Limb (tissue), 2 donors: ENCODE data around the gene FILIP1L.

Experiments
- DNase-seq, 2 donors: peaks; one replicate each; pipeline ENCODE4 v3.0.0-alpha.2; 2016; ENCODE audit errors: extremely low spot score in 2 of 2

Gene FILIP1L

GRCh38 chr3:100125161-100125938, 11.0 kb upstream of the FILIP1L start:
- DNase-seq, result no peak

GRCh38 chr3:100124201-100124761, 10.0 kb upstream of the FILIP1L start:
- DNase-seq, result no peak

GRCh38 chr3:100123112-100123511, 8.8 kb upstream of the FILIP1L start:
- DNase-seq, result no peak

GRCh38 chr3:100122321-100122720, 8.0 kb upstream of the FILIP1L start:
- no peak for DNase-seq

GRCh38 chr3:100120693-100121092, 6.4 kb upstream of the FILIP1L start:
- no peak for DNase-seq

DNA sequence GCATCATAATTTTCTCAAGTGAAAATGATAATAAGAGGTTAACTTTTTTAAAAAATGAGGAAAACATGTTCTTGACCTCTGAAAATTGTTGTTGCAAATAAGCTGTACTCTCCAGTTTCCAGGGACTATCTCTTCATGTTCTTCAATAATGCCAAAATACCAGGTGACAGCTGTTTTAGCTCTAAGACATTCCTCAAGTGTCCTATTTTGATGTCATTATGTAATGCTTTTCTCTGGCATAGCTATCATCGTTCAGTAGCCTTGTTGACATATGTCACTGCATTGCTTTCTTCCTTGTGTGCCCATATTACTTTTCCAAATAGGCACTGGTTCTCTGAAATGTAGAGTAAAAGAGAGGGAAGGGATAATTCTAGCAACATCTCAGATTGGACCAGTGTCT, 5.7 kb upstream of the FILIP1L start:
- DNase-seq, result no peak

- DNase-seq, result no peak
Measured at GRCh38 chr3:100117093-100117492, 2.8 kb upstream of the FILIP1L start.

DNA sequence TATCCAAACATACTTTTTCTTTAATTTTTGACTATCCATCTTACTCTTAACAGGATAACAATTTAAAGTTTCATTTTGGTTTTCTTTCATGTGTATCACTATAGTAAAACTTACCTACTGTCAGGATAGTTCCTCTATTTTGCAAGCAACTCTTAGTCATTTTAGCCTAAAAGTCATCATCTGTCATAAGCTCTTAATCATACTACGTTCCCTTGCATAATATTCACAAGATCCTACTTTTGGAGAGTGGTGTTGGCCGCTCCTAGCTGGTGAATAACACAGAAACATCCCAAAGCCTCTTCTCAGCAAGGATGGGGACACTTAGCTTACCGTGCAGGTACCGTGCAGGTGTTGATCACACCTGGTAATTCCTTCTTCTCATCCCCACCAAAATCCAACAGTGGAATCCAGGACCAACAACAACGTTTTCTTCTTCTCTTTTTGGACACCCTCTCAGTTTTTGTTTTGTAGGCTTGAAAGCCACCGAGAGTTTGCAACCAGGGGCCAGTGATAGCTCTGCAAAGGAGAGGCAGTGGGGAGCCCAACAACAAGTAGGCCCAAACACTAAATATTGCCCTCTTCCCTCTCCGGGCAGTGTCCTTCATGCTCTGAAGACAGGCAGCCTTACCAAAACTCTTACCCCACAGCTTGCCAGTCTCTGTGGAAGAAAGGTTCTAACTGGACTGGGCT, 433 bp downstream of the FILIP1L start:
- no peak for DNase-seq

GRCh38 chr3:100111728-100112127, 2.6 kb downstream of the FILIP1L start:
- no peak for DNase-seq

- DNase-seq, result no peak
Measured at GRCh38 chr3:100110162-100110561, 4.1 kb downstream of the FILIP1L start.

DNA sequence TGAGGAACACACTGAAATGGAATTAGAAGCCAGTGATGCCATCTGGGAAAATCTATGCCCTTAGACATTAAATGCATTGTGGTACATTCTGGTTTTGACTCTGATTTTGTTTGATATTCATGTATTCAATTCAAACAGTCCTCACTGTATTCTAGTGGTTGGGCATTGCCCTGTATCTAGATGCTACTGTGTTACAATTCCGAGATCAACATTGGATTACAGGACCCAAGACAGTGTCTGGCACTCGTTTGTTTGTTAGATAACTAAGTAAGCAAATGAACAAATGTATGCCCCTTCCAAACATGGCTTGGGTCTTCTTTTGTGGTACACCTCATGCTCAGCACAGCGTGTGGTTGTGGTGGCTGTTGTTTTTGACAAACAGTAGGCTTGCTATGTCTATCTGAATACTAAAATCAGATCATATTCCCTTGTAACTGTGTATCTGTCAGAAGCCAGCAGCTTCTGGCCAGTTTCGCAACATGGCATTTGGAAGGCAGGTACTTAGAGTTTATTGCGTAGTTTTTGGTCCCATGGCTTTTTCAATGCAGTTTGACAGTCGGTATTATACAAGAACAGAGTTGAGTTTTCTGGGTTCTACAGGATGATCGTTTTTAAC, 5.7 kb downstream of the FILIP1L start:
- no peak for DNase-seq

DNA sequence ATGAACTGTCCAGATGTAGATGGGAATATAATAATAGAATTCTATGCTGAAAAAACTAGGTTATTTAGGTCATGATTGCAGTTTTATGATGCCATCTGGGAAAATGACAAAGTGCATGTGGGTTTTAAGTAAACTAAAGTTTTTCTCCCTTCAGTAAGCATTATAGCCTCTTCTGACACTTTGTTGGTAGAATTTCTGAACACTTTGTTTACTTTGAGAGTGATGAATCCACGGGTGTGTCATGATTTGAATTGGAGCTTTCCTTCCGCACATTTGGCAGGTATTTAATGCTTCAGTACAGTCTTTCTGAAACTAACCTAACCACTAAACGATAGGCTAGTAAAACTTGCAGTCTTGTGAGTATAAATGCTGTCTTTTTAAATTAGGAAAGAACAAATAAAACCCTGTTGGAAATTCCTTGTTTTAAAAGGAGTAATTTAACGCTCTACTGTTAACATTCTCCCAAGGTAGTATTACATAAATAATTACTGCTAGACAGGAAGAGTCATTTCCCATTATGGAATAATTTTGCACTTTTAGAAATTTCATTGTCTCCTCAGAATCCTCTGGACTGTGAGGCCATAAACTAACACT, 7.0 kb downstream of the FILIP1L start:
- DNase-seq, result no peak

GRCh38 chr3:100106531-100107141, 7.7 kb downstream of the FILIP1L start:
- DNase-seq, result no peak

DNA sequence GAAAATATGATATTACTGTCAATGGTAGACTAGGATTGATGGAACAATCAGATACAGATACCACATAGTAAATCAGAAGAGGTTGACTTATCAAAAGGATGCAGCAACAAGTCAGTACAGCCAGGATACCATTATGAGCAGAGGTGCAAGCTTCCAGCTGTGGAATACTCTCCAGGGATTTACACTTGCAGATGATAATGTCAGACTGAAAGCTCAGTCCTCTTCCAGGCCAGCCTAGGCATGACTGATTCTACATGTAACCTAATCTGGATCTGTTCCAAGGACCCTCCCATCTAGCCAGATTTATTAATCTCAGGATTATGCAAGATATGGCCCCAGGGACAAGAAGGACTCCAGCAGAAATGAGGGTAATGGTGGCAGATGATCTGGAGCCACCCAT, 8.2 kb downstream of the FILIP1L start:
- no peak for DNase-seq

DNA sequence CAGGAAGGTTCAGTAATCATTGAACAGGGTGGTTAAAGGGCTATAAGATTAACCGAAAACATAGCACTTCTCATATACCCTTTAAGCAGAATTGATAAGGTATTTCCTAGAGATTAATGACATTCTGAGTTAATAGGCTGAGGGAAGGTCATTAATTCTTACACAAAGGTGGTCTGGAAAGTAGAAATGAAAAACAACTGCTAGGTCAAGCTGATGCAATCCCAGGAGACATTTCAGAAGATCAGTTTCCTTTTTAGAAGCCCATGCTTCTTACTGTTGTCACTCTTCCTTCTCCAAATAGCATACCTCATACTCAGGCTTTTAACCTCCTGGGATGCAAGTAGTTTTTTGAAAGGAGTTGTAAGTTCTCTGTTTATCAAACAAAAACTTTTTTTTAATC, 8.8 kb downstream of the FILIP1L start:
- DNase-seq, result no peak

- no peak for DNase-seq
Measured at GRCh38 chr3:100104817-100105413, 9.4 kb downstream of the FILIP1L start.

DNA sequence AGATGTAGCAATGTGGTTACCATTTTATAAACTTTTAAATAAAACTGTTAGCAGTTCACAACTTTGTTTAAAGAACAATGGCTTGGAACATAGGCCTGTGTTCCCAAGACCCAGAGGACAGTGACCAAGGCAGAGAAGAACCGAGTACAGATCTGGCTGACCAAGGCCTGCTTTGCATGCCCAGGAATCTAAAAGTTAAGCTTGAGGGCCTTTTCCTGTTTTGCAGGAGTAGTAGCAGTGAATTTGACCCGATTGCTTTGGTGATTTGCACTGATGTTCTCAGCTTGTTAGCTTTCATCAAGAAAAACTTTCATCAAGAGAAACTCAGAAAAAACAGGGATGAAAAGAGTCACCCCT, 9.9 kb downstream of the FILIP1L start:
- no peak for DNase-seq

DNA sequence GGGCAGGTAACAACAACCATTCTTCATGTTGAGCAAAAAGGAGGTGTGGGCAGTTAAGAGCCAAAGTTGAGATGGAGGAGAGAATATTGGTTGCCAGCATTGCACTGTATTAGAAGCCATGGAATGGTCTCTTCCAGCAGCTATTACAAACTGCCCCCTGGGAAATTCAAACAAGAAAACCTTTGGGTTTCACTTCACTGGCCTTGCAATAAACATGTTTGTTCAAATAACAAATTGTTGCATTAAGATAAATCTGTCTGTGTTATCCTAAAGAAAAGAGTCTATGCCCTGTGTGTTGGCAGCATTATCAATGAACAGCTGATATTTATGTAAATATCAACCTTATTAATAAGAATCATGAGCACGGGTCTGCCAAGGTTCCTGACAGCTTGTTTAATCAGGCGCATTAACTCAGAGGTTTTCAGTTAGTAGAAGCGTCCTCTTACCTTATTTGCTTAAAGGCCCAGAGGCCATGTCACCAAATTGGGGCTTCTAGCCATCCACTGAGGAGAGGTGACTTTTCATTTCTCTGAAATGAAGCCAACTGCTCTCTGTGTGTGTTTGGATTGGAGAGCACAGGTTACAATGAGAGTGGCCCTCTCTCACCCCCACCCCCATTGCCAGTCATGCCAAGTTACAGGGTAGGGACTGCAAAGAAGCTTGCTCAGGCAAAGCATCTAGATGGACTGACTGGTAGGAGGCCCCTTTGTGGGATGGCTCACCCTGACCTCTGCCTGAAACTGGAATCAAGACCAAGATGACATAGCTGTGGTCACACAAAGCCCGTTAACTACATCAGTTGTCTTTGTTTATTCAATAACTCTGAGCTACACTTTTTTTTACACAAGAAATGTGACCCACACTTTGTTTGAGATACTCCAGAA, 10.5 kb downstream of the FILIP1L start:
- DNase-seq, result no peak

DNA sequence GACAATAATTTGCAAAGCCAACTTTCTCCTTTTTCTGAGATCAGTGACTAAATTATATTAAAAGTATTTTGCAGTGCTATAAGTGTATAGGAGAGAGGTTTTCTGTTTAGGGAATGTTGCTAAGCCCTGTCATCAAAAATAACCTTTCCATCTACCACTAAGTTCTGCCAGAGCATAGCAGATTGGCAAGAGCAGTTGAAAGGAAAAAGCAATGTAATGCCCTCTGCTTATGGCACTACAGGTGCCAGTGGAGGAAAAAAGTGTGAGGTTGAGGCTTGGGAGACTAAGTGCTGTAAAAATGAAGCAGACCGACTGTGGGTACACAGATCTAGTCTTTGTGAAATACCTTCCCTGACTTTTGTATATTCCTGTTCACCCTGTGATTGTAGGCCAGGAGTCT, 11.5 kb downstream of the FILIP1L start:
- DNase-seq, result no peak

DNA sequence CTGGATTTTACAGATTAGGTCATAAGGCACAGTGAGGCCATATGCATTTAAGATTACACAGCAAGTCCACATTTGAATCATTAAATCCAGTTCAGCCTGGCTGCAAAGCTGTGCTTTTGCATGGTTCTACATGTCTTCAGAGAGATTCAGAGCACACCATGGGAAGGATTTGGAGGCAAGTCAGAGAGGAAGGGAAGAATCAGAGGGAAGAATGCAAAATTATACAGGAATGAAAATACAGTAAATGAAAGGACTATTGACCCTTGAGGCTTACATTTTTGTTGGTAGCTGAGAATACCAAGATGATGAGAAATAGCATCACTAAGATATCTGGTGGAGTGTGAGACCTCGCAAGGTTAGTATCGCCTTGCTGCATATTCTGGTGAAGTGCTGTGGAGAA, 13.9 kb downstream of the FILIP1L start:
- no peak for DNase-seq
